ENCODE results near the gene HES3.

DNA sequence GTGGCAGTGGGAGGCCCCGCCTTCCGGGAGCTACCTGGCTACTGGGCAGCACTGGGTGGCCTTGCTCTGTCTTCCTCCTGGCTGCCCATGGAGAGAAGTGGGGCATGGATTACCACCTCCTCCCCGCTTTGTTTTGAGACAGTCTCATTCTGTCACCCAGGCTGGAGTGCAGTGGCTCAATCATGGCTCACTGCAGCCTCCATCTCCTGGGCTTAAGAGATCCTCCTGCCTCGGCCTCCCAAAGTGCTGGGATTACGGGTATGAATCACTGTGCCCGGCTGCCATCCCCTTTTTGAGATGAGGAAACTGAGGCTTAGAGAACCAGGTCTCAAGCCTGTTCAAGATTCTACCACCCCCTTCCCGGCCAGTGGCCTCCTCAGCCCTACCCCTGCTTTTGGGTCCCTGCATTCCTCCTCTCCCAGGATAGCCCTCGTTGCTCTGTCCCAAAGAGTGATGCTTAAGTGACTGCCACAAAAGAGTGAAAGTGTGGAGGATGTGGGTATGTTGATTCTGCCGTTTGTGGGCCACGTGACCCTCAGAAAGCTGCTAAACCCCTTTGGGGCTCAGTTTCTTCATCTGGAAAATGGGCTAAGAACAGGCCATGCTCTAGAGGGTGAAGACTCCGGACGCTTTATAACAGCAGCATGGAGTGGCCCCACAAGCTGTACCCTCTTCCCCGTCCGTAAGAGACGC lies 7.8 kb downstream of the HES3 start:
- TF ChIP-seq, protein P1, sequence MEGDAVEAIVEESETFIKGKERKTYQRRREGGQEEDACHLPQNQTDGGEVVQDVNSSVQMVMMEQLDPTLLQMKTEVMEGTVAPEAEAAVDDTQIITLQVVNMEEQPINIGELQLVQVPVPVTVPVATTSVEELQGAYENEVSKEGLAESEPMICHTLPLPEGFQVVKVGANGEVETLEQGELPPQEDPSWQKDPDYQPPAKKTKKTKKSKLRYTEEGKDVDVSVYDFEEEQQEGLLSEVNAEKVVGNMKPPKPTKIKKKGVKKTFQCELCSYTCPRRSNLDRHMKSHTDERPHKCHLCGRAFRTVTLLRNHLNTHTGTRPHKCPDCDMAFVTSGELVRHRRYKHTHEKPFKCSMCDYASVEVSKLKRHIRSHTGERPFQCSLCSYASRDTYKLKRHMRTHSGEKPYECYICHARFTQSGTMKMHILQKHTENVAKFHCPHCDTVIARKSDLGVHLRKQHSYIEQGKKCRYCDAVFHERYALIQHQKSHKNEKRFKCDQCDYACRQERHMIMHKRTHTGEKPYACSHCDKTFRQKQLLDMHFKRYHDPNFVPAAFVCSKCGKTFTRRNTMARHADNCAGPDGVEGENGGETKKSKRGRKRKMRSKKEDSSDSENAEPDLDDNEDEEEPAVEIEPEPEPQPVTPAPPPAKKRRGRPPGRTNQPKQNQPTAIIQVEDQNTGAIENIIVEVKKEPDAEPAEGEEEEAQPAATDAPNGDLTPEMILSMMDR (IDR thresholded peaks at IDR 0.05; ENCODE audit: low read depth, low read length, poor library complexity, severe bottlenecking), result no peak
- no peak for TF ChIP-seq EZH2phosphoT487 (IDR thresholded peaks at IDR 0.05; ENCODE audit: borderline replicate concordance, low read length)

Measured in DOHH2 (cell line).